ENCODE measurements around the gene BNC2.

DNA sequence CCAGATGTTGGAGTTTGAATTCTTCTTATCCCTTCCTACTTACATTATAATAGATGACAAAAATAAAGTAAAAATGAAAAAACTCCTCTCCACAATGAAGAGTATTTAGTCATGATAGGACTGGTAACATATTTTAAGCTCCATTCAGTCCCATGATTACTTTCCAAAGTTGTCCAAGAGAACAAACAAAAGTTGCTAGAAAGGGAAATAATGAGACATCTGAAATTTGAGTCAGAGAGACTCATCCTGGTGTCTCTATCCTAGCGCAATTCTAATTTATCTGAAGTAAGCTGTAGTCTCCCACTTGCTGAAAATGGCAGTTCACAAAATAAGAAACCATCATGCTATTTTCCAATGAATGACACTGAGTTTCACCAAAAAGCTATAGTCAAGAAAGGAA lies 152.2 kb downstream of the BNC2 start:
- TF ChIP-seq, protein P1, sequence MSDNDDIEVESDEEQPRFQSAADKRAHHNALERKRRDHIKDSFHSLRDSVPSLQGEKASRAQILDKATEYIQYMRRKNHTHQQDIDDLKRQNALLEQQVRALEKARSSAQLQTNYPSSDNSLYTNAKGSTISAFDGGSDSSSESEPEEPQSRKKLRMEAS (IDR thresholded peaks at IDR 0.05): no peak
- TF ChIP-seq, protein P2, sequence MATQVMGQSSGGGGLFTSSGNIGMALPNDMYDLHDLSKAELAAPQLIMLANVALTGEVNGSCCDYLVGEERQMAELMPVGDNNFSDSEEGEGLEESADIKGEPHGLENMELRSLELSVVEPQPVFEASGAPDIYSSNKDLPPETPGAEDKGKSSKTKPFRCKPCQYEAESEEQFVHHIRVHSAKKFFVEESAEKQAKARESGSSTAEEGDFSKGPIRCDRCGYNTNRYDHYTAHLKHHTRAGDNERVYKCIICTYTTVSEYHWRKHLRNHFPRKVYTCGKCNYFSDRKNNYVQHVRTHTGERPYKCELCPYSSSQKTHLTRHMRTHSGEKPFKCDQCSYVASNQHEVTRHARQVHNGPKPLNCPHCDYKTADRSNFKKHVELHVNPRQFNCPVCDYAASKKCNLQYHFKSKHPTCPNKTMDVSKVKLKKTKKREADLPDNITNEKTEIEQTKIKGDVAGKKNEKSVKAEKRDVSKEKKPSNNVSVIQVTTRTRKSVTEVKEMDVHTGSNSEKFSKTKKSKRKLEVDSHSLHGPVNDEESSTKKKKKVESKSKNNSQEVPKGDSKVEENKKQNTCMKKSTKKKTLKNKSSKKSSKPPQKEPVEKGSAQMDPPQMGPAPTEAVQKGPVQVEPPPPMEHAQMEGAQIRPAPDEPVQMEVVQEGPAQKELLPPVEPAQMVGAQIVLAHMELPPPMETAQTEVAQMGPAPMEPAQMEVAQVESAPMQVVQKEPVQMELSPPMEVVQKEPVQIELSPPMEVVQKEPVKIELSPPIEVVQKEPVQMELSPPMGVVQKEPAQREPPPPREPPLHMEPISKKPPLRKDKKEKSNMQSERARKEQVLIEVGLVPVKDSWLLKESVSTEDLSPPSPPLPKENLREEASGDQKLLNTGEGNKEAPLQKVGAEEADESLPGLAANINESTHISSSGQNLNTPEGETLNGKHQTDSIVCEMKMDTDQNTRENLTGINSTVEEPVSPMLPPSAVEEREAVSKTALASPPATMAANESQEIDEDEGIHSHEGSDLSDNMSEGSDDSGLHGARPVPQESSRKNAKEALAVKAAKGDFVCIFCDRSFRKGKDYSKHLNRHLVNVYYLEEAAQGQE (IDR thresholded peaks at IDR 0.05; ENCODE audit: low read depth): no peak
- TF ChIP-seq FOXM1 (IDR thresholded peaks at IDR 0.05; ENCODE audit: borderline replicate concordance, low read depth) (no peak), ZBTB7A (IDR thresholded peaks at IDR 0.05; ENCODE audit: low read depth) (no peak), RAD21 (IDR thresholded peaks at IDR 0.05; ENCODE audit: low read depth) (no peak), EGR1 (IDR thresholded peaks at IDR 0.05) (no peak), TAF1 (IDR thresholded peaks at IDR 0.05; ENCODE audit: low read depth) (no peak), EP300 (IDR thresholded peaks at IDR 0.05; ENCODE audit: borderline replicate concordance) (no peak), CREB1 (IDR thresholded peaks at IDR 0.05; ENCODE audit: low read depth) (no peak), CEBPB (IDR thresholded peaks at IDR 0.05) (no peak), TCF12 (IDR thresholded peaks at IDR 0.05; ENCODE audit: low read depth) (no peak), NFIC (IDR thresholded peaks at IDR 0.05) (no peak), YY1 (IDR thresholded peaks at IDR 0.05; ENCODE audit: low read depth) (no peak)
- TF ChIP-seq, protein P3, sequence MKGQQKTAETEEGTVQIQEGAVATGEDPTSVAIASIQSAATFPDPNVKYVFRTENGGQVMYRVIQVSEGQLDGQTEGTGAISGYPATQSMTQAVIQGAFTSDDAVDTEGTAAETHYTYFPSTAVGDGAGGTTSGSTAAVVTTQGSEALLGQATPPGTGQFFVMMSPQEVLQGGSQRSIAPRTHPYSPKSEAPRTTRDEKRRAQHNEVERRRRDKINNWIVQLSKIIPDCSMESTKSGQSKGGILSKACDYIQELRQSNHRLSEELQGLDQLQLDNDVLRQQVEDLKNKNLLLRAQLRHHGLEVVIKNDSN (IDR thresholded peaks at IDR 0.05): no peak

Measured in Ishikawa (cell line).